HepG2 (cell line): Measurements from ENCODE around the gene MTA3. TPM values are rescaled to one million over a fixed set of nuclear protein-coding genes. Genes with fewer than 3 reads are reported as not detected.

Experiments
- ETS1 ChIP-seq: sonication (generic); formaldehyde crosslinking; IDR thresholded peaks from 2 replicates; pipeline ENCODE4 v1.4.0; 2020; ENCODE audit warnings: missing genetic modification reagents
- FOXM1 ChIP-seq: sonication (generic); formaldehyde crosslinking; IDR thresholded peaks from 2 replicates; pipeline ENCODE4 v1.5.0; 2020; ENCODE audit warnings: missing genetic modification reagents
- HNRNPUL1 ChIP-seq: fragments of 200-400 bp; formaldehyde crosslinking; IDR thresholded peaks from 2 replicates; pipeline ENCODE4 v1.6.1; 2017; ENCODE audit warnings: low read depth, mild to moderate bottlenecking, low read length, moderate library complexity
- IRF1 ChIP-seq: sonication (generic); formaldehyde crosslinking; IDR thresholded peaks from 2 replicates; pipeline ENCODE4 v1.4.0; 2020; ENCODE audit warnings: low read depth, mild to moderate bottlenecking, missing genetic modification reagents
- MBD4 ChIP-seq: IDR thresholded peaks from 2 replicates; pipeline ENCODE4 v1.6.1; 2012; ENCODE audit warnings: low read length, inconsistent platforms, borderline replicate concordance
- NR2F6 ChIP-seq, 2 experiments: IDR thresholded peaks; 2 replicates each; pipeline ENCODE4 v1.6.1; 2016; ENCODE audit warnings: antibody characterized with exemption in 1 of 2, mild to moderate bottlenecking in 1 of 2
- ZNF350 ChIP-seq: sonication (generic); formaldehyde crosslinking; IDR thresholded peaks from 2 replicates; pipeline ENCODE4 v1.4.0; 2020; ENCODE audit warnings: mild to moderate bottlenecking, low read depth, missing genetic modification reagents, borderline replicate concordance
- ZNF567 ChIP-seq: sonication (generic); formaldehyde crosslinking; IDR thresholded peaks from 2 replicates; pipeline ENCODE4 v1.8.1; 2023; ENCODE audit warnings: mild to moderate bottlenecking, missing genetic modification reagents, borderline replicate concordance
- ZNF724P ChIP-seq: sonication (generic); formaldehyde crosslinking; IDR thresholded peaks from 2 replicates; pipeline ENCODE4 v1.8.0; 2022; ENCODE audit warnings: missing genetic modification reagents, borderline replicate concordance
- polyA plus RNA-seq, 8 experiments: library from polyadenylated mRNA; depleted of rRNA in 3 of 8; stranded (reverse) in 7 of 8; unstranded in 1 of 8; fragments of >200 nt; fragmentation: Illumina TruSeq in 4 of 8; extraction: Trizol in 4 of 8; gene quantifications; 2 replicates each; pipeline versions ENCODE4 v1.2.1 to v1.2.3, GENCODE V29; 2011 to 2016; ENCODE audit warnings: low read depth in 4 of 8, missing spikeins in 1 of 8, mixed read lengths in 1 of 8; ENCODE audit not compliant: insufficient read depth in 1 of 8
- total RNA-seq, 5 experiments: library from RNA; depleted of rRNA; stranded (reverse); fragments of >200 nt; fragmentation: Illumina TruSeq; extraction: Trizol; gene quantifications; 2 replicates each; pipeline ENCODE4 v1.2.3, GENCODE V29; 2016; ENCODE audit warnings: low read depth in 1 of 5
- TF ChIP-seq, protein P1 (sequence below): sonication (generic); formaldehyde crosslinking; IDR thresholded peaks from 2 replicates; pipeline ENCODE4 v1.5.0; 2020; ENCODE audit warnings: mild to moderate bottlenecking, missing genetic modification reagents, borderline replicate concordance
- TF ChIP-seq, protein P2 (sequence below): sonication (generic); formaldehyde crosslinking; conservative IDR thresholded peaks from 2 replicates; pipeline ENCODE4 v1.4.0; 2020; ENCODE audit warnings: mild to moderate bottlenecking, missing genetic modification reagents, moderate library complexity
- TF ChIP-seq, protein P3 (sequence below): sonication (generic); formaldehyde crosslinking; IDR thresholded peaks from 2 replicates; pipeline ENCODE4 v1.9.0; 2021; ENCODE audit warnings: mild to moderate bottlenecking, missing genetic modification reagents
- TF ChIP-seq, protein P4 (sequence below): sonication (generic); formaldehyde crosslinking; IDR thresholded peaks from 2 replicates; pipeline ENCODE4 v1.8.1; 2023; ENCODE audit warnings: mild to moderate bottlenecking, missing genetic modification reagents, borderline replicate concordance

MTA3 gene
- total and polyA plus RNA-seq, 2 of the 13 experiments (the other 11 are each of a cell fraction or from before 2014, with no cell fraction given): 48.8 to 77.8 TPM

GRCh38 chr2:42567806-42568400, 529 bp upstream of the MTA3 start (continued):
- TF ChIP-seq, protein P1, sequence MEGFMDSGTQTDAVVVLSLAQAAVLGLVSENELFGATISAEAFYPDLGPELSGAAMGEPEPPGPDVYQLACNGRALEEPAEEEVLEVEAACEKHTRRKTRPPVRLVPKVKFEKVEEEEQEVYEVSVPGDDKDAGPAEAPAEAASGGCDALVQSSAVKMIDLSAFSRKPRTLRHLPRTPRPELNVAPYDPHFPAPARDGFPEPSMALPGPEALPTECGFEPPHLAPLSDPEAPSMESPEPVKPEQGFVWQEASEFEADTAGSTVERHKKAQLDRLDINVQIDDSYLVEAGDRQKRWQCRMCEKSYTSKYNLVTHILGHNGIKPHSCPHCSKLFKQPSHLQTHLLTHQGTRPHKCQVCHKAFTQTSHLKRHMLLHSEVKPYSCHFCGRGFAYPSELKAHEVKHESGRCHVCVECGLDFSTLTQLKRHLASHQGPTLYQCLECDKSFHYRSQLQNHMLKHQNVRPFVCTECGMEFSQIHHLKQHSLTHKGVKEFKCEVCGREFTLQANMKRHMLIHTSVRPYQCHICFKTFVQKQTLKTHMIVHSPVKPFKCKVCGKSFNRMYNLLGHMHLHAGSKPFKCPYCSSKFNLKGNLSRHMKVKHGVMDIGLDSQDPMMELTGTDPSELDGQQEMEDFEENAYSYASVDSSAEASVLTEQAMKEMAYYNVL (CRISPR knock-in tag): peak; percentile 65; the same call in 1 of the 2 replicates
- TF ChIP-seq FOXM1 (no peak), ZNF724P (CRISPR knock-in tag) (no peak), HNRNPUL1 (no peak), ETS1 (no peak), ZNF567 (CRISPR knock-in tag) (no peak; the same call in 1 of the 2 replicates), IRF1 (CRISPR knock-in tag) (no peak), NR2F6 (IDR thresholded peaks at IDR 0.05) (0 out of 2 replicates have a peak, but pooled peaks have one; percentile 20), NR2F6 (CRISPR knock-in tag; IDR thresholded peaks at IDR 0.05) (no peak), MBD4 (no peak), ZNF350 (CRISPR knock-in tag) (peak; percentile 66; the same call in 1 of the 2 replicates)
- TF ChIP-seq, protein P2, sequence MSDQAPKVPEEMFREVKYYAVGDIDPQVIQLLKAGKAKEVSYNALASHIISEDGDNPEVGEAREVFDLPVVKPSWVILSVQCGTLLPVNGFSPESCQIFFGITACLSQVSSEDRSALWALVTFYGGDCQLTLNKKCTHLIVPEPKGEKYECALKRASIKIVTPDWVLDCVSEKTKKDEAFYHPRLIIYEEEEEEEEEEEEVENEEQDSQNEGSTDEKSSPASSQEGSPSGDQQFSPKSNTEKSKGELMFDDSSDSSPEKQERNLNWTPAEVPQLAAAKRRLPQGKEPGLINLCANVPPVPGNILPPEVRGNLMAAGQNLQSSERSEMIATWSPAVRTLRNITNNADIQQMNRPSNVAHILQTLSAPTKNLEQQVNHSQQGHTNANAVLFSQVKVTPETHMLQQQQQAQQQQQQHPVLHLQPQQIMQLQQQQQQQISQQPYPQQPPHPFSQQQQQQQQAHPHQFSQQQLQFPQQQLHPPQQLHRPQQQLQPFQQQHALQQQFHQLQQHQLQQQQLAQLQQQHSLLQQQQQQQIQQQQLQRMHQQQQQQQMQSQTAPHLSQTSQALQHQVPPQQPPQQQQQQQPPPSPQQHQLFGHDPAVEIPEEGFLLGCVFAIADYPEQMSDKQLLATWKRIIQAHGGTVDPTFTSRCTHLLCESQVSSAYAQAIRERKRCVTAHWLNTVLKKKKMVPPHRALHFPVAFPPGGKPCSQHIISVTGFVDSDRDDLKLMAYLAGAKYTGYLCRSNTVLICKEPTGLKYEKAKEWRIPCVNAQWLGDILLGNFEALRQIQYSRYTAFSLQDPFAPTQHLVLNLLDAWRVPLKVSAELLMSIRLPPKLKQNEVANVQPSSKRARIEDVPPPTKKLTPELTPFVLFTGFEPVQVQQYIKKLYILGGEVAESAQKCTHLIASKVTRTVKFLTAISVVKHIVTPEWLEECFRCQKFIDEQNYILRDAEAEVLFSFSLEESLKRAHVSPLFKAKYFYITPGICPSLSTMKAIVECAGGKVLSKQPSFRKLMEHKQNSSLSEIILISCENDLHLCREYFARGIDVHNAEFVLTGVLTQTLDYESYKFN (CRISPR knock-in tag): 0 out of 2 replicates have a peak, but pooled peaks have one; percentile 16
- TF ChIP-seq, protein P3, sequence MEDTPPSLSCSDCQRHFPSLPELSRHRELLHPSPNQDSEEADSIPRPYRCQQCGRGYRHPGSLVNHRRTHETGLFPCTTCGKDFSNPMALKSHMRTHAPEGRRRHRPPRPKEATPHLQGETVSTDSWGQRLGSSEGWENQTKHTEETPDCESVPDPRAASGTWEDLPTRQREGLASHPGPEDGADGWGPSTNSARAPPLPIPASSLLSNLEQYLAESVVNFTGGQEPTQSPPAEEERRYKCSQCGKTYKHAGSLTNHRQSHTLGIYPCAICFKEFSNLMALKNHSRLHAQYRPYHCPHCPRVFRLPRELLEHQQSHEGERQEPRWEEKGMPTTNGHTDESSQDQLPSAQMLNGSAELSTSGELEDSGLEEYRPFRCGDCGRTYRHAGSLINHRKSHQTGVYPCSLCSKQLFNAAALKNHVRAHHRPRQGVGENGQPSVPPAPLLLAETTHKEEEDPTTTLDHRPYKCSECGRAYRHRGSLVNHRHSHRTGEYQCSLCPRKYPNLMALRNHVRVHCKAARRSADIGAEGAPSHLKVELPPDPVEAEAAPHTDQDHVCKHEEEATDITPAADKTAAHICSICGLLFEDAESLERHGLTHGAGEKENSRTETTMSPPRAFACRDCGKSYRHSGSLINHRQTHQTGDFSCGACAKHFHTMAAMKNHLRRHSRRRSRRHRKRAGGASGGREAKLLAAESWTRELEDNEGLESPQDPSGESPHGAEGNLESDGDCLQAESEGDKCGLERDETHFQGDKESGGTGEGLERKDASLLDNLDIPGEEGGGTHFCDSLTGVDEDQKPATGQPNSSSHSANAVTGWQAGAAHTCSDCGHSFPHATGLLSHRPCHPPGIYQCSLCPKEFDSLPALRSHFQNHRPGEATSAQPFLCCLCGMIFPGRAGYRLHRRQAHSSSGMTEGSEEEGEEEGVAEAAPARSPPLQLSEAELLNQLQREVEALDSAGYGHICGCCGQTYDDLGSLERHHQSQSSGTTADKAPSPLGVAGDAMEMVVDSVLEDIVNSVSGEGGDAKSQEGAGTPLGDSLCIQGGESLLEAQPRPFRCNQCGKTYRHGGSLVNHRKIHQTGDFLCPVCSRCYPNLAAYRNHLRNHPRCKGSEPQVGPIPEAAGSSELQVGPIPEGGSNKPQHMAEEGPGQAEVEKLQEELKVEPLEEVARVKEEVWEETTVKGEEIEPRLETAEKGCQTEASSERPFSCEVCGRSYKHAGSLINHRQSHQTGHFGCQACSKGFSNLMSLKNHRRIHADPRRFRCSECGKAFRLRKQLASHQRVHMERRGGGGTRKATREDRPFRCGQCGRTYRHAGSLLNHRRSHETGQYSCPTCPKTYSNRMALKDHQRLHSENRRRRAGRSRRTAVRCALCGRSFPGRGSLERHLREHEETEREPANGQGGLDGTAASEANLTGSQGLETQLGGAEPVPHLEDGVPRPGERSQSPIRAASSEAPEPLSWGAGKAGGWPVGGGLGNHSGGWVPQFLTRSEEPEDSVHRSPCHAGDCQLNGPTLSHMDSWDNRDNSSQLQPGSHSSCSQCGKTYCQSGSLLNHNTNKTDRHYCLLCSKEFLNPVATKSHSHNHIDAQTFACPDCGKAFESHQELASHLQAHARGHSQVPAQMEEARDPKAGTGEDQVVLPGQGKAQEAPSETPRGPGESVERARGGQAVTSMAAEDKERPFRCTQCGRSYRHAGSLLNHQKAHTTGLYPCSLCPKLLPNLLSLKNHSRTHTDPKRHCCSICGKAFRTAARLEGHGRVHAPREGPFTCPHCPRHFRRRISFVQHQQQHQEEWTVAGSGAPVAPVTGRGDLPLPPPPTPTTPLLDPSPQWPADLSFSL (CRISPR knock-in tag): peak; percentile 63; the same call in 1 of the 2 replicates
- TF ChIP-seq, protein P4, sequence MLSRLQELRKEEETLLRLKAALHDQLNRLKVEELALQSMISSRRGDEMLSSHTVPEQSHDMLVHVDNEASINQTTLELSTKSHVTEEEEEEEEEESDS (CRISPR knock-in tag): peak; percentile 62; the same call in 1 of the 2 replicates
